HG03521 (cell line): ENCODE data around the gene UBE2D4.
"Not testable (repeated sequence)": the region's sequence is repeated elsewhere in the genome, so short reads cannot be mapped to it uniquely, and the experiment has no call there.

ENCODE experiments used
- ATAC-seq: cut with Tn5 transposase; IDR thresholded peaks from one replicate; pipeline ENCODE4 v1.9.1; 2021; ENCODE audit warnings: mild to moderate bottlenecking, moderate library complexity; ENCODE audit not compliant: unreplicated experiment

UBE2D4 gene

GRCh38 chr7:43960933-43961332, 34.7 kb downstream of the UBE2D4 start:
- no peak for ATAC-seq

- ATAC-seq, result not testable (repeated sequence)
Observed at GRCh38 chr7:43966392-43966791, 40.2 kb downstream of the UBE2D4 start.

- ATAC-seq, result not testable (repeated sequence)
Observed at GRCh38 chr7:43968172-43969040, 42.2 kb downstream of the UBE2D4 start.

- ATAC-seq, result not testable (repeated sequence)
Observed at GRCh38 chr7:43969586-43969985, 43.4 kb downstream of the UBE2D4 start.

GRCh38 chr7:43970698-43971097, 44.5 kb downstream of the UBE2D4 start:
- not testable (repeated sequence) for ATAC-seq

- ATAC-seq, result not testable (repeated sequence)
Observed at GRCh38 chr7:43974033-43974573, 47.9 kb downstream of the UBE2D4 start.

GRCh38 chr7:43974725-43975482, 48.7 kb downstream of the UBE2D4 start:
- ATAC-seq, result not testable (repeated sequence)

GRCh38 chr7:43977525-43977924, 51.3 kb downstream of the UBE2D4 start:
- no peak for ATAC-seq

GRCh38 chr7:43978102-43978501, 51.9 kb downstream of the UBE2D4 start:
- not testable (repeated sequence) for ATAC-seq

GRCh38 chr7:43982848-43983247, 56.6 kb downstream of the UBE2D4 start:
- not testable (repeated sequence) for ATAC-seq

GRCh38 chr7:43983736-43984135, 57.5 kb downstream of the UBE2D4 start:
- not testable (repeated sequence) for ATAC-seq

- ATAC-seq, result peak; percentile 64
Observed at GRCh38 chr7:43985904-43986864, 59.9 kb downstream of the UBE2D4 start.

- not testable (repeated sequence) for ATAC-seq
Observed at GRCh38 chr7:43987476-43987875, 61.2 kb downstream of the UBE2D4 start.

GRCh38 chr7:43990011-43990585, 63.9 kb downstream of the UBE2D4 start:
- not testable (repeated sequence) for ATAC-seq

GRCh38 chr7:43990829-43991228, 64.6 kb downstream of the UBE2D4 start:
- not testable (repeated sequence) for ATAC-seq

- ATAC-seq, result peak; percentile 75
Observed at GRCh38 chr7:43992896-43993295, 66.7 kb downstream of the UBE2D4 start.

- not testable (repeated sequence) for ATAC-seq
Observed at GRCh38 chr7:43994681-43995080, 68.4 kb downstream of the UBE2D4 start.

GRCh38 chr7:43997532-43997931, 71.3 kb downstream of the UBE2D4 start, which contains the start of gene SPDYE1:
SPDYE1 (plus strand) TSS chr7:43997897; CDS start chr7:43999950, 2,053 bp downstream.
- not testable (repeated sequence) for ATAC-seq
